Measurements from ENCODE around the gene EBF3. TPM values are rescaled to one million over a fixed set of nuclear protein-coding genes. Genes with fewer than 3 reads are reported as not detected.

The EBF3 gene
- total and polyA plus RNA-seq, 9 of the 15 experiments (the other 6 are each of a cell fraction or from before 2014, with no cell fraction given) = not detected

- H3K9me1 ChIP-seq (ENCODE audit: control insufficient read depth, insufficient read depth, low read length) = no peaks in the 10 kb centered on the region
- no peak overlapping the region for H3K4me3 ChIP-seq
- intact Hi-C loops (cut with micrococcal nuclease) = no loop called here
- in situ Hi-C loops (cut with MboI) = no loop called here
- ChIA-PET CTCF (ENCODE audit: low intra/inter-chr PET ratio) (no interaction called here), POLR2A (no interaction called here)
- H3K9ac ChIP-seq (ENCODE audit: insufficient read depth in 1 of 2, low read depth in 2 of 2, low read length in 2 of 2) = no peak overlapping the region
- 3% methylated on average over 9 of the region's 9 CpGs for WGBS (ENCODE audit: insufficient coverage, low coverage, missing lambda C conversion rate)
- H3K36me3 ChIP-seq (ENCODE audit: control insufficient read depth, insufficient read depth, low read length) = no peaks in the 10 kb centered on the region
- peaks cover 0 to 5% of the 10 kb centered on the region in 2 experiments; a peak in 2 of 5 replicates for H3K27me3 ChIP-seq (ENCODE audit: control insufficient read depth in 2 of 2, insufficient read depth in 2 of 2, low read length in 2 of 2)
- no peaks in the 10 kb centered on the region for H3K4me1 ChIP-seq (replicated peaks in 1 of 2; ENCODE audit: control insufficient read depth in 2 of 2, insufficient read depth in 2 of 2, low read length in 2 of 2)
- H3K27ac ChIP-seq (ENCODE audit: extremely low read depth, low read depth, low read length) = no peak overlapping the region
- no peak overlapping the region for H3K4me2 ChIP-seq (ENCODE audit: insufficient read depth, low read length)
- no peaks in the 10 kb centered on the region for H4K20me1 ChIP-seq (replicated peaks; ENCODE audit: control insufficient read depth, insufficient read depth, low read length)
- H2AFZ ChIP-seq (ENCODE audit: low read depth, low read length) = no peak overlapping the region
- TF ChIP-seq ZNF512 (tag; IDR thresholded peaks at IDR 0.05) (no peak), ZNF224 (CRISPR knock-in tag; IDR thresholded peaks at IDR 0.05) (no peak), ZNF655 (CRISPR knock-in tag; IDR thresholded peaks at IDR 0.05) (no peak), KAT8 (IDR thresholded peaks at IDR 0.05; ENCODE audit: low read depth) (no peak)
- ATAC-seq = no peak
- no peaks in the 10 kb centered on the region for H3K79me2 ChIP-seq (ENCODE audit: control insufficient read depth, insufficient read depth, low read length)
- no peaks in the 10 kb centered on the region for H3K9me3 ChIP-seq (replicated peaks; ENCODE audit: control insufficient read depth, insufficient read depth, low read depth, low read length)
- no TSS peak for BruUV-seq (replicated peaks)
- no peak for DNase-seq (ENCODE audit: extremely low read depth in 1 of 4, low spot score in 3 of 4)
- FAIRE-seq = no peak
Measured at GRCh38 chr10:129956286-129956670, 7.8 kb downstream of the EBF3 start.
